H1 (cell line): ENCODE measurements around the gene SPINK9. TPM values are rescaled to one million over a fixed set of nuclear protein-coding genes. Genes with fewer than 3 reads are reported as not detected.

Experiments used
- CTCF ChIA-PET: fragments of 300-600 bp; sonication (Branson Sonifier 250); formaldehyde crosslinking; loops from one replicate; lab custom pipeline; 2021; ENCODE audit not compliant: partially characterized antibody; lab: Charles Lee
- POLR2A ChIA-PET: fragments of 300-600 bp; sonication (Branson Sonifier 250); formaldehyde crosslinking; loops from one replicate; lab custom pipeline; 2021; ENCODE audit warnings: inconsistent platforms; ENCODE audit not compliant: partially characterized antibody; lab: Charles Lee
- DNase-seq, 2 experiments: peaks; one replicate each; pipeline versions ENCODE4 v3.0.0 to v3.0.0-alpha.2; 2010 to 2022; ENCODE audit warnings: low spot score in 2 of 2, low read depth in 1 of 2, mixed read lengths in 1 of 2
- FAIRE-seq: peaks from 2 replicates; lab custom pipeline; 2011; peaks lifted over from hg19 to GRCh38; lab: Jason Lieb, UNC
- H2AFZ ChIP-seq: 2 replicates; pipeline ENCODE4 v1.8.1; 2012; ENCODE audit warnings: low read length, inconsistent platforms
- H2AK5ac ChIP-seq: 2 replicates; pipeline ENCODE4 v1.6.1; 2013; ENCODE audit warnings: low read depth, low read length
- H2BK120ac ChIP-seq: replicated peaks from 2 replicates; pipeline ENCODE3; 2013; ENCODE audit warnings: low read depth, low read length, inconsistent platforms
- H2BK12ac ChIP-seq: 2 replicates; pipeline ENCODE4 v1.6.1; 2013; ENCODE audit warnings: low read depth, low read length
- H2BK15ac ChIP-seq: 2 replicates; pipeline ENCODE4 v1.6.1; 2013; ENCODE audit warnings: low read length
- H2BK20ac ChIP-seq: 2 replicates; pipeline ENCODE4 v1.6.1; 2013; ENCODE audit warnings: low read length
- H2BK5ac ChIP-seq: 2 replicates; pipeline ENCODE4 v1.6.1; 2013; ENCODE audit warnings: low read depth, low read length
- H3K14ac ChIP-seq: 2 replicates; pipeline ENCODE4 v1.6.1; 2013; ENCODE audit warnings: inconsistent platforms; ENCODE audit not compliant: insufficient read length
- H3K18ac ChIP-seq: 2 replicates; pipeline ENCODE4 v1.6.1; 2013; ENCODE audit warnings: low read length; ENCODE audit errors: extremely low read depth
- H3K23ac ChIP-seq: 2 replicates; pipeline ENCODE4 v1.6.1; 2013; ENCODE audit warnings: inconsistent platforms; ENCODE audit not compliant: insufficient read length
- H3K23me2 ChIP-seq: 2 replicates; pipeline ENCODE4 v1.6.1; 2013; ENCODE audit warnings: low read depth, low read length
- H3K27ac ChIP-seq: 2 replicates; pipeline ENCODE4 v1.6.1; 2011; ENCODE audit warnings: low read depth, low read length, inconsistent platforms
- H3K27me3 ChIP-seq, 4 experiments: replicated peaks in 1 of 4; 1 replicate in 1 of 4; 2 replicates in 3 of 4; pipeline versions ENCODE4 v1.6.1 to v1.8.1; 2011 to 2013; ENCODE audit warnings: low read length in 3 of 4, mild to moderate bottlenecking in 3 of 4, inconsistent platforms in 2 of 4, mixed read lengths in 2 of 4, moderate library complexity in 1 of 4; ENCODE audit not compliant: control insufficient read depth in 3 of 4, insufficient read depth in 3 of 4; ENCODE audit errors: extremely low read depth in 1 of 4
- H3K36me3 ChIP-seq, 4 experiments: 2 replicates each; pipeline versions ENCODE4 v1.6.1 to v1.8.1; 2011 to 2013; ENCODE audit warnings: mild to moderate bottlenecking in 4 of 4, low read length in 3 of 4, moderate library complexity in 2 of 4, control low read depth in 1 of 4, inconsistent platforms in 1 of 4; ENCODE audit not compliant: insufficient read depth in 4 of 4, control insufficient read depth in 2 of 4
- H3K4ac ChIP-seq: replicated peaks from 2 replicates; pipeline ENCODE3; 2013; ENCODE audit warnings: low read length, low read depth, mixed read lengths, inconsistent platforms; ENCODE audit not compliant: insufficient read length
- H3K4me1 ChIP-seq, 4 experiments: replicated peaks in 1 of 4; 1 replicate in 1 of 4; 2 replicates in 3 of 4; pipeline versions ENCODE4 v1.6.1 to v1.8.1; 2011 to 2013; ENCODE audit warnings: low read length in 3 of 4, inconsistent platforms in 2 of 4, mixed read lengths in 1 of 4; ENCODE audit not compliant: insufficient read depth in 4 of 4, control insufficient read depth in 3 of 4
- H3K4me2 ChIP-seq, 2 experiments: 2 replicates each; pipeline versions ENCODE4 v1.6.1 to v1.8.1; 2011 to 2013; ENCODE audit warnings: low read depth in 2 of 2, low read length in 2 of 2, control low read depth in 1 of 2, inconsistent platforms in 1 of 2, mild to moderate bottlenecking in 1 of 2; ENCODE audit not compliant: insufficient read depth in 1 of 2
- H3K4me3 ChIP-seq, 4 experiments: fragments of 200-600, 300-600 bp in 1 of 4; sonication (generic), shearing (Covaris generic), sonication (Bioruptor Twin) in 1 of 4; 2 replicates each; pipeline versions ENCODE4 v1.5.1 to v1.8.1; 2011 to 2016; ENCODE audit warnings: low read length in 4 of 4, low read depth in 3 of 4, control low read depth in 2 of 4, inconsistent platforms in 2 of 4, mild to moderate bottlenecking in 2 of 4, mixed read lengths in 1 of 4, moderate library complexity in 1 of 4; ENCODE audit not compliant: insufficient read depth in 2 of 4; ENCODE audit errors: extremely low read depth in 1 of 4
- H3K56ac ChIP-seq: replicated peaks from 2 replicates; pipeline ENCODE3; 2013; ENCODE audit warnings: low read depth, mild to moderate bottlenecking, mixed read lengths, low read length, inconsistent platforms; ENCODE audit not compliant: insufficient read length
- H3K79me1 ChIP-seq: 2 replicates; pipeline ENCODE4 v1.6.1; 2013; ENCODE audit warnings: low read depth, low read length, control low read depth
- H3K79me2 ChIP-seq, 2 experiments: 2 replicates each; pipeline versions ENCODE4 v1.6.1 to v1.8.1; 2012 to 2013; ENCODE audit warnings: low read length in 2 of 2, mild to moderate bottlenecking in 2 of 2, inconsistent platforms in 1 of 2; ENCODE audit not compliant: insufficient read depth in 2 of 2, control insufficient read depth in 1 of 2
- H3K9ac ChIP-seq, 4 experiments: replicated peaks in 1 of 4; 1 replicate in 1 of 4; 2 replicates in 3 of 4; pipeline versions ENCODE4 v1.6.1 to v1.8.1; 2011 to 2013; ENCODE audit warnings: low read depth in 3 of 4, low read length in 3 of 4, control low read depth in 2 of 4, mild to moderate bottlenecking in 2 of 4, moderate library complexity in 2 of 4, inconsistent platforms in 1 of 4; ENCODE audit errors: extremely low read depth in 1 of 4
- H3K9me3 ChIP-seq, 2 experiments: 2 replicates each; pipeline versions ENCODE4 v1.6.1 to v1.8.1; 2012 to 2013; ENCODE audit warnings: mild to moderate bottlenecking in 2 of 2, moderate library complexity in 2 of 2, control low read depth in 1 of 2, inconsistent platforms in 1 of 2, low read depth in 1 of 2, low read length in 1 of 2, mixed read lengths in 1 of 2; ENCODE audit not compliant: insufficient read depth in 2 of 2
- H4K20me1 ChIP-seq, 2 experiments: replicated peaks in 1 of 2; 2 replicates each; pipeline versions ENCODE3 to v1.8.1; 2011 to 2013; ENCODE audit warnings: inconsistent platforms in 2 of 2, low read length in 2 of 2, mild to moderate bottlenecking in 1 of 2; ENCODE audit not compliant: insufficient read depth in 2 of 2, control insufficient read depth in 1 of 2
- H4K5ac ChIP-seq: 2 replicates; pipeline ENCODE4 v1.6.1; 2013; ENCODE audit warnings: low read length, low read depth, mixed read lengths, inconsistent platforms; ENCODE audit not compliant: insufficient read length
- H4K8ac ChIP-seq: 2 replicates; pipeline ENCODE4 v1.8.0; 2013; ENCODE audit warnings: mild to moderate bottlenecking, moderate library complexity, low read length, inconsistent platforms; ENCODE audit not compliant: insufficient read depth; ENCODE audit errors: extremely low read depth
- H4K91ac ChIP-seq: replicated peaks from 2 replicates; pipeline ENCODE3; 2013; ENCODE audit warnings: low read length, mixed read lengths, inconsistent platforms; ENCODE audit not compliant: insufficient read length
- BCL11A ChIP-seq, 2 experiments: IDR thresholded peaks; one replicate each; pipeline ENCODE4 v1.6.1; 2011; ENCODE audit warnings: low read depth in 2 of 2, low read length in 2 of 2, mild to moderate bottlenecking in 2 of 2
- CBX8 ChIP-seq: fragments of 300-800, 300-1000 bp; sonication (generic); IDR thresholded peaks from 2 replicates; pipeline ENCODE4 v1.7.1; 2016; ENCODE audit warnings: low read depth, low read length, borderline replicate concordance
- EP300 ChIP-seq, 2 experiments: IDR thresholded peaks; 1 replicate in 1 of 2; 2 replicates in 1 of 2; pipeline ENCODE4 v1.6.1; 2011 to 2012; ENCODE audit warnings: low read depth in 2 of 2, low read length in 2 of 2, mild to moderate bottlenecking in 2 of 2, borderline replicate concordance in 1 of 2, inconsistent platforms in 1 of 2, moderate library complexity in 1 of 2
- JUND ChIP-seq: IDR thresholded peaks from 2 replicates; pipeline ENCODE4 v1.6.1; 2011; ENCODE audit warnings: mild to moderate bottlenecking, improper control_type of control experiment, low read length
- KDM4A ChIP-seq: IDR thresholded peaks from one replicate; pipeline ENCODE4 v1.7.1; 2012; ENCODE audit warnings: low read depth, mild to moderate bottlenecking, moderate library complexity, low read length, inconsistent platforms; ENCODE audit not compliant: severe bottlenecking
- KDM5A ChIP-seq: fragments of 200-600 bp; IDR thresholded peaks from 2 replicates; pipeline ENCODE4 v1.7.1; 2012; ENCODE audit warnings: mild to moderate bottlenecking, low read length, inconsistent platforms, mixed read lengths
- MAFK ChIP-seq: IDR thresholded peaks from 2 replicates; pipeline ENCODE4 v1.6.1; 2012; ENCODE audit warnings: low read depth, mild to moderate bottlenecking, improper control_type of control experiment, low read length
- MAX ChIP-seq: IDR thresholded peaks from 2 replicates; pipeline ENCODE4 v1.6.1; 2012; ENCODE audit warnings: inconsistent platforms
- NRF1 ChIP-seq: IDR thresholded peaks from 2 replicates; pipeline ENCODE4 v1.6.1; 2011; ENCODE audit warnings: mild to moderate bottlenecking, low read depth, low read length, improper control_type of control experiment
- RFX5 ChIP-seq: IDR thresholded peaks from 2 replicates; pipeline ENCODE4 v1.6.1; 2011; ENCODE audit warnings: low read depth, low read length, improper control_type of control experiment, borderline replicate concordance
- SUZ12 ChIP-seq: fragments of 200-600 bp; sonication (generic); IDR thresholded peaks from 2 replicates; pipeline ENCODE4 v1.6.1; 2012; ENCODE audit warnings: mild to moderate bottlenecking, inconsistent platforms, low read length, moderate library complexity, mixed read lengths
- TAF7 ChIP-seq: optimal IDR thresholded peaks from 2 replicates; pipeline ENCODE3; 2011; ENCODE audit warnings: low read depth, mild to moderate bottlenecking, inconsistent platforms, low read length, moderate library complexity, borderline replicate concordance
- WGBS, 2 experiments: shearing (Covaris generic) in 1 of 2; methylation state at CpG; one replicate each; pipeline versions ENCODE4 v1.1.6 to v1.1.7; 2013 to 2015; ENCODE audit warnings: low lambda C conversion rate in 2 of 2, mixed read lengths in 2 of 2, inconsistent platforms in 1 of 2, low coverage in 1 of 2, missing lambda C conversion rate in 1 of 2; ENCODE audit not compliant: insufficient replicate concordance in 2 of 2, insufficient coverage in 1 of 2, insufficient read length in 1 of 2; ENCODE audit errors: extremely low coverage in 1 of 2, missing lambda C conversion rate in 1 of 2; 5-methylcytosine and 5-hydroxymethylcytosine counted together
- polyA plus RNA-seq, 7 experiments: library from polyadenylated mRNA; depleted of rRNA in 3 of 7; stranded (reverse) in 5 of 7; unstranded in 2 of 7; fragments of >200 nt in 5 of 7; fragments of 200-250 nt in 2 of 7; gene quantifications; 1 replicate in 5 of 7; 2 replicates in 1 of 7; 4 replicates in 1 of 7; pipeline versions ENCODE4 v1.2.1 to v1.2.3, GENCODE V29; 2011 to 2013; ENCODE audit warnings: missing spikeins in 2 of 7, mixed read lengths in 2 of 7
- total RNA-seq: library from RNA; stranded (reverse); fragmentation: NEBNext Ultra II Directional; extraction: Animal tissue kit (Norgen Biotek cat#: 25700); gene quantifications from 2 replicates; pipeline ENCODE4 v1.2.1, GENCODE V29; 2021

Gene SPINK9
- total and polyA plus RNA-seq, 2 of the 8 experiments (the other 6 are each of a cell fraction or from before 2014, with no cell fraction given), result not detected

GRCh38 chr5:148384380-148384737 is 49.0 kb downstream of the SPINK9 start:
- H3K9ac ChIP-seq, result peak overlapping the region; percentile 74 to 91 (median 82)
- DNase-seq, result no peak
- CTCF ChIA-PET, result interaction anchor here (0.9 to 3.5 kb wide), 4 partner anchors 9 to 225 kb away, joined by 3 to 14 read pairs (median 6); no protein-coding TSS in a partner anchor
- TF ChIP-seq NRF1 (no peak), SUZ12 (no peak), EP300 (IDR thresholded peaks at IDR 0.05; ENCODE audit: borderline replicate concordance in 1 of 2, low read depth in 2 of 2, low read length in 2 of 2) (no peak), TAF7 (no peak), CBX8 (no peak), BCL11A (IDR thresholded peaks at IDR 0.05; ENCODE audit: low read depth in 2 of 2, low read length in 2 of 2) (no peak), JUND (no peak), KDM4A (no peak), RFX5 (no peak), MAFK (no peak), MAX (no peak), KDM5A (no peak)

More at GRCh38 chr5:148384380-148384737, 49.0 kb downstream of the SPINK9 start:
- FAIRE-seq, result no peak
- no peak overlapping the region for H2BK15ac ChIP-seq
- no peak overlapping the region for H3K18ac ChIP-seq
- H3K36me3 ChIP-seq, result peaks cover 0 to 3% (median 0%) of the 10 kb centered on the region in 4 experiments; a peak in 1 of 8 replicates
- peaks cover 10% of the 10 kb centered on the region; the same call in 1 of the 2 replicates for H3K79me1 ChIP-seq
- POLR2A ChIA-PET, result interaction anchor here (0.6 to 1.7 kb wide), 4 partner anchors 9 to 438 kb away, joined by 3 to 16 read pairs (median 10); no protein-coding TSS in a partner anchor
- peak overlapping the region; percentile 78; the same call in 1 of the 2 replicates for H2AK5ac ChIP-seq
- peaks cover 0 to 3% (median 0%) of the 10 kb centered on the region in 4 experiments; a peak in 4 of 7 replicates for H3K4me1 ChIP-seq
- no peak overlapping the region for H3K56ac ChIP-seq
- H4K5ac ChIP-seq, result peak overlapping the region; percentile 42
- H3K4me2 ChIP-seq, result peak overlapping the region; percentile 97 to 99
- no peak overlapping the region for H3K23ac ChIP-seq
- no peak overlapping the region; the same call in 1 of the 2 replicates for H2BK20ac ChIP-seq
- H3K23me2 ChIP-seq, result peaks cover 6% of the 10 kb centered on the region
- no peaks in the 10 kb centered on the region for H3K9me3 ChIP-seq
- no peaks in the 10 kb centered on the region for H3K27me3 ChIP-seq
- WGBS, 2 experiments, result 21% methylated on average over 6 of the region's 6 CpGs; no CpG with 5 or more reads in 1 of the 2 experiments
- peak overlapping the region; percentile 81 for H3K27ac ChIP-seq
- H3K4me3 ChIP-seq, result peak overlapping the region; percentile 86 to 93 (median 88)
- no peak overlapping the region for H2BK120ac ChIP-seq
- H2BK5ac ChIP-seq, result peak overlapping the region; percentile 57; the same call in 1 of the 2 replicates
- no peak overlapping the region for H2AFZ ChIP-seq
- peaks cover 0 to 53% of the 10 kb centered on the region in 2 experiments; a peak in 2 of 4 replicates for H3K79me2 ChIP-seq
- no peak overlapping the region for H3K4ac ChIP-seq
- no peak overlapping the region for H4K91ac ChIP-seq
- H4K20me1 ChIP-seq, result peaks cover 0 to 5% of the 10 kb centered on the region in 2 experiments
- no peak overlapping the region for H3K14ac ChIP-seq
- H2BK12ac ChIP-seq, result 0 out of 2 replicates have a peak overlapping the region, but pooled peaks have one; percentile 23
- H4K8ac ChIP-seq, result peak overlapping the region; percentile 16; the same call in 1 of the 2 replicates
